ENCODE data around the gene HYDIN.
"Not testable (repeated sequence)": the region's sequence is repeated elsewhere in the genome, so short reads cannot be mapped to it uniquely, and the experiment has no call there.

Gene HYDIN

DNA sequence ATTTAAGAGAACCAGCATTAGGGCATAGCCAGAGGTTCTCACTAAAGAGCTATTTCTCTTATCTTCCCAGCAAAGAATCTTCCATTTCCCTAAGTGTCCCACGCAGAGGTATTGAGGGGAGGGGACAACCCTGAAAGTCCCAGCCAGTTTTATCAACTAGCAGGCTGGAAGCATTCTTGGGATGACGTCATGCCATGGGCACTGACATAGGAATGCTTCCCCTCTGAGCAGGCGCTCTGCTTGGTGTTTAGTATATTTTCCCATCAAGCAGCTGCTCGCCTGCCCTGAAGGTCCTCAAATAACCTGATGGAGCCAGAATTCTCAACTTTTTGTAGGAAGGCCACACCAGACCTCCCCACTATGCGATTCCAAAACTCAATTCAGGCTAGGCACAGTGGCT, 276.7 kb downstream of the HYDIN start:
- H3K9me3 ChIP-seq (ENCODE audit: control insufficient read depth in 5 of 5, low read length in 5 of 5); H3K27me3 ChIP-seq (ENCODE audit: control insufficient read depth in 5 of 5, insufficient read depth in 4 of 5, low read length in 5 of 5); H3K36me3 ChIP-seq (ENCODE audit: control insufficient read depth in 5 of 5, insufficient read depth in 5 of 5, low read length in 5 of 5); H3K27ac ChIP-seq (ENCODE audit: low read depth, low read length); H3K9ac ChIP-seq (ENCODE audit: low read length in 5 of 5); H3K4me3 ChIP-seq (ENCODE audit: low read depth in 1 of 5, low read length in 5 of 5); H3K4me1 ChIP-seq (ENCODE audit: control insufficient read depth in 5 of 5, insufficient read depth in 5 of 5, low read length in 5 of 5): not testable (repeated sequence)

DNA sequence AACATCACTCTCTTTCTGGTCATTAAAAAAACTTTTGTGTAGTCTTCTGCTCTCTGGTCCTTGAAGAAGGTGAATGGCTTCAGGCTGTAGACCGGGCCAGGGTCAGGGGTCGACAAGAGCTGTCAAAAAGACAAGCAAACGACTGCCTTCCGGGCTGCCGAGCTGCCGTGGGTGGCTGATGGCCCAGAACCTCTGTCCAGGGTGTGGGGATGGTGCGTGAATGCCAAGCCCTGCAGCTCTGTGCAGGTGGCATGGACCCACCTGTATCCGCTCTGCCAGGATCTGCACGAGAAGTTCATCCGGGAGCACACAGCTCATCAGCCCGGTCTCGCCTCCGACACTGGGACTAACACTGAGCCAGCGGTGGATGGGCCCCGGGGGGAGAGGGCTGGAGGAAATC, 287.0 kb downstream of the HYDIN start:
- H3K9ac ChIP-seq (ENCODE audit: low read length in 5 of 5); H3K27ac ChIP-seq (ENCODE audit: low read depth, low read length); H3K9me3 ChIP-seq (ENCODE audit: control insufficient read depth in 5 of 5, low read length in 5 of 5); H3K4me3 ChIP-seq (ENCODE audit: low read depth in 1 of 5, low read length in 5 of 5); H3K4me1 ChIP-seq (ENCODE audit: control insufficient read depth in 5 of 5, insufficient read depth in 5 of 5, low read length in 5 of 5); H3K36me3 ChIP-seq (ENCODE audit: control insufficient read depth in 5 of 5, insufficient read depth in 5 of 5, low read length in 5 of 5); H3K27me3 ChIP-seq (ENCODE audit: control insufficient read depth in 5 of 5, insufficient read depth in 4 of 5, low read length in 5 of 5): not testable (repeated sequence)

DNA sequence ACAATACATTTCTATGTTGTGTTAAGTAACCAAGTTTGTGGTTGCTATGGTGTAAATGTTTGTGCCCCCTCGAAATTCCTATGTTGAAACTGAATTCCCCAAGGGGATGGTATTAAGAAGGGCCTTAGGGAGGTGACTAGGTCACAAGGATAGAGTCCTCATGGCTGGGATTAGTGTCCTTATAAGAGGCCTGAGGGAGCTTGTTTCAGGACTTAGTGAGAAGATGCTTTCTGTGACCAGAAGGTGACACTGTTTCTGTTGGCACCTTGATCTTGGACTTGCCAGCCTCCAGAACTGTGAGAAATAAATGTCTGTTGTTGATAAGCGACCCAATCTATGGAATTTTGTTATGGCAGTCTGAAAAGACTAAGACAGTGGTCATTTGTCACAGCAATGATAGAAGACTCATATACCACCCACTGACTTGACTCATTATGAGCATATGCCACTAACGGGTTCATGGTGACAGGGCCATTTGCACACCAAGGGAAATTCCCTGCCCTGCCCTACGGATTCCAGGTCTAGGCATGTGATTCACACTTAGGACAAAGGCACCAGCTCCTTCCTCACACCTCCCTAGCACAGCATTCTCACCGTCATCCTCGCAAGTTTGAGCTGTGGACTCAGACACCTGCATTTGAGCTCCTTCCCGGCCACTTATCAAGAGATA, 290.7 kb downstream of the HYDIN start:
- not testable (repeated sequence) for H3K9me3 ChIP-seq (ENCODE audit: control insufficient read depth in 5 of 5, low read length in 5 of 5); H3K4me1 ChIP-seq (ENCODE audit: control insufficient read depth in 5 of 5, insufficient read depth in 5 of 5, low read length in 5 of 5); H3K9ac ChIP-seq (ENCODE audit: low read length in 5 of 5); H3K27me3 ChIP-seq (ENCODE audit: control insufficient read depth in 5 of 5, insufficient read depth in 4 of 5, low read length in 5 of 5); H3K4me3 ChIP-seq (ENCODE audit: low read depth in 1 of 5, low read length in 5 of 5); H3K27ac ChIP-seq (ENCODE audit: low read depth, low read length); H3K36me3 ChIP-seq (ENCODE audit: control insufficient read depth in 5 of 5, insufficient read depth in 5 of 5, low read length in 5 of 5)

DNA sequence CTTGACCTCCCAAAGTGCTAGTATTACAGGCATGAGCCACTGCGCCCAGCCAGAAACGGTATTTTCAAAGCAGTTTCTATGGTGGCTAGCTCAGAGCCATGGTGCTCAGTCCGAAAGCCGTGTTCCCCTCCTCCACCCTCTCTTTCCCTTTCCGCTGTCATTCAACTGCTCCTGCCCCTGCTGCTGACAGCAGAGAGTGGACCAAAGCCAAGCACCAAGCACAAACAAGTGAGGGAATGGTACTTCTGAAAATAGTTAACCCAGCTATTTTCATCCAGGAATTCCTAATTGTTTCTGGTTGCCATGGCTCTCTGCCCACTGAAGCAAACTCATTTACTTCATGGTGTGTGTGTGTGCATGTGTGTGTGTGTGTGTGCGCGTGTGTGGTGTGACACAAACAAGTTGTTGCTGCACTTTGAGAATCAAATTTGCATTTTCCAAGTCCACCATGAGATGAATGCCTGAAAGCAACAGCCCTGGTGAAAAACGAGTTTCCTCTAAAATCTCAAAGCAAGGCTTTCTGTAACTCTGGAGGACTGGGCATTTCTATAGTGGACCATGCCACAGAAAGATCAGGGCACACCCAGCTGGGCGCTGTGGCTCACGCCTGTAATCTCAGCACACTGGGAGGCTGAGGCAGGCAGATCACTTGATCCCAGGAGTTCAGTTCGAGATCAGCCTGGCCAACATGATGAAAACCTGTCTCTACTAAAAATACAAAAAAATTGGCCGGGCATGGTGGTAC, 293.6 kb downstream of the HYDIN start:
- H3K4me1 ChIP-seq (ENCODE audit: control insufficient read depth in 5 of 5, insufficient read depth in 5 of 5, low read length in 5 of 5); H3K27me3 ChIP-seq (ENCODE audit: control insufficient read depth in 5 of 5, insufficient read depth in 4 of 5, low read length in 5 of 5); H3K27ac ChIP-seq (ENCODE audit: low read depth, low read length); H3K9me3 ChIP-seq (ENCODE audit: control insufficient read depth in 5 of 5, low read length in 5 of 5); H3K36me3 ChIP-seq (ENCODE audit: control insufficient read depth in 5 of 5, insufficient read depth in 5 of 5, low read length in 5 of 5); H3K9ac ChIP-seq (ENCODE audit: low read length in 5 of 5); H3K4me3 ChIP-seq (ENCODE audit: low read depth in 1 of 5, low read length in 5 of 5): not testable (repeated sequence)

DNA sequence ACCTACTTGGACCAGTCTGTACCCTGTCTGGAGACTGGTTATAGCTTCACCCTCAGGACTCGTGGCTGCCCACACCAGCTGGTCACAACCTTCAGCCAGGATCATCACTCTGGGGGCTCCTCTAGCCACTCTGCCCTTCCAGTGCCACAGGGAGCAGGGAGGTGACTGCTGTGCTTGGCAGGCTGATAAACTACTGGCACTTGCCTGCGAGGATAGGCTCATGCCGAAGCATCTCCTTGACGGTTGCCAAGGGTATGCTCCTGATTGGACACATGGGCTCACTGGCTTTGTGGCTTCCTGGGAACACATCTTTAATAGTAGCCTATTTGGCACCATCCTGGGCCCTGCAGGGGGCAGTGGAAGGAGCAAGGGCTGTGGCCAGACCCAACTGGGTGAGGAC, 295.2 kb downstream of the HYDIN start:
- not testable (repeated sequence) for H3K27ac ChIP-seq (ENCODE audit: low read depth, low read length)

DNA sequence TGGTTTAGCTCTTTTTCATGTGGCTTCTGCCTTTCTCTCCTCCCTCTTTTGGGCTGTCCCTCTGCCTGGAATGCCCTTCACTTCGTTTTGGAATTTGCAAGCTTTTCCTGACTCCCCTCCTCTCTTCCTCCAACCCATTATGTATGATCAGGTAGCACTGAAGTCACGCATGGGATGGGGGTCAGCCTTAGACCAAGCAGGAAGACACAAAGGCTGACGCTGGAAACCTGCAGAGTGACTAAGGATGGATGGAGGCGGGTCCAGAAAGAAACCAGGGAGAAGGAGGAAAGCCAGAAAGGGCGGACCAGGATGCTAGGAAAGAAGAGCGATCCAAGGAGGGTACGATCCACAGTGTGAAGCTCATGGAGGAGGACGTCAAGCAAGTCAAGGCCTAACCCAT, 296.8 kb downstream of the HYDIN start:
- H3K27ac ChIP-seq (ENCODE audit: low read depth, low read length); H3K27me3 ChIP-seq (ENCODE audit: control insufficient read depth in 5 of 5, insufficient read depth in 4 of 5, low read length in 5 of 5); H3K4me1 ChIP-seq (ENCODE audit: control insufficient read depth in 5 of 5, insufficient read depth in 5 of 5, low read length in 5 of 5); H3K9me3 ChIP-seq (ENCODE audit: control insufficient read depth in 5 of 5, low read length in 5 of 5); H3K36me3 ChIP-seq (ENCODE audit: control insufficient read depth in 5 of 5, insufficient read depth in 5 of 5, low read length in 5 of 5); H3K4me3 ChIP-seq (ENCODE audit: low read depth in 1 of 5, low read length in 5 of 5); H3K9ac ChIP-seq (ENCODE audit: low read length in 5 of 5): not testable (repeated sequence)

More for the DNA sequence above, 295.2 kb downstream of the HYDIN start:
- not testable (repeated sequence) for H3K9ac ChIP-seq (ENCODE audit: low read length in 5 of 5); H3K9me3 ChIP-seq (ENCODE audit: control insufficient read depth in 5 of 5, low read length in 5 of 5); H3K4me1 ChIP-seq (ENCODE audit: control insufficient read depth in 5 of 5, insufficient read depth in 5 of 5, low read length in 5 of 5); H3K36me3 ChIP-seq (ENCODE audit: control insufficient read depth in 5 of 5, insufficient read depth in 5 of 5, low read length in 5 of 5); H3K27me3 ChIP-seq (ENCODE audit: control insufficient read depth in 5 of 5, insufficient read depth in 4 of 5, low read length in 5 of 5); H3K4me3 ChIP-seq (ENCODE audit: low read depth in 1 of 5, low read length in 5 of 5)

DNA sequence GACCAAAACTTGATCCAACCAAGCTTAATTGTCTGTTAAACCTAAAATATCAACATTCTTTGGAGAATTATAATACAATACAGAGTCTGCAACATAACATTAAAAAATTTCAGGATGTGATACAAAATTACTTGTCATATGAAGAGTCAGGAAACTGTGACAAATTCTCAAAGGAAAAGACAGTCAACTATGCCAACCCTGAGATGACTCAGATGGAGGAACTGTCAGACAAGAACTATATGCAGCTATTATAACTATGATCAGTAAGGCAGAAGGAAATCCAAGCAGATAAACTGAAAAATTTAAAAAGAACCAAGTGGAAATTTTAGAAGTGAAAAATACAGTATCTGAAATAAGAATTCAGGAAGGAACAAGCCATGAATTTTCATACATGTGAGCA, 299.8 kb downstream of the HYDIN start:
- not testable (repeated sequence) for H3K9me3 ChIP-seq (ENCODE audit: control insufficient read depth in 5 of 5, low read length in 5 of 5); H3K36me3 ChIP-seq (ENCODE audit: control insufficient read depth in 5 of 5, insufficient read depth in 5 of 5, low read length in 5 of 5); H3K27me3 ChIP-seq (ENCODE audit: control insufficient read depth in 5 of 5, insufficient read depth in 4 of 5, low read length in 5 of 5); H3K4me3 ChIP-seq (ENCODE audit: low read depth in 1 of 5, low read length in 5 of 5); H3K4me1 ChIP-seq (ENCODE audit: control insufficient read depth in 5 of 5, insufficient read depth in 5 of 5, low read length in 5 of 5); H3K9ac ChIP-seq (ENCODE audit: low read length in 5 of 5); H3K27ac ChIP-seq (ENCODE audit: low read depth, low read length)

DNA sequence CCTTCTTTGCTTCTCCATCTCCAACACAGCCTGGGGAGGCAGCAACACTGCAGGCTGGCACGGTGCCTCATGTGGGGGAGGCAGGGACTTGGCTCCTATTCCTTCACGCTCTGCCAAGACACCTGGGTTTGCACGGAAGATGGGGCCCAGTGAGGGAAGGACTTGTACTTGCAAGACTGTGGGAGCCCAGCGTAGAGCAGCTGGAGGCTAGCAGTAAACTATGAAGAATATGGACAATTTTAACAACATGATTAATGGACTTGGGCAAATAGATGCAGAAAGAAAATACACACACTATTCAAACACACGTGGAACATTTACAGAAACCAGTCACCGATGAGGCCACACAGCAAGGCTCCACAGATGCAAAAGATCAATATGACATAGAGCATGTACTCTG, 308.4 kb downstream of the HYDIN start:
- not testable (repeated sequence) for H3K4me1 ChIP-seq (ENCODE audit: control insufficient read depth in 5 of 5, insufficient read depth in 5 of 5, low read length in 5 of 5); H3K9ac ChIP-seq (ENCODE audit: low read length in 5 of 5); H3K27ac ChIP-seq (ENCODE audit: low read depth, low read length); H3K4me3 ChIP-seq (ENCODE audit: low read depth in 1 of 5, low read length in 5 of 5); H3K9me3 ChIP-seq (ENCODE audit: control insufficient read depth in 5 of 5, low read length in 5 of 5); H3K27me3 ChIP-seq (ENCODE audit: control insufficient read depth in 5 of 5, insufficient read depth in 4 of 5, low read length in 5 of 5); H3K36me3 ChIP-seq (ENCODE audit: control insufficient read depth in 5 of 5, insufficient read depth in 5 of 5, low read length in 5 of 5)

DNA sequence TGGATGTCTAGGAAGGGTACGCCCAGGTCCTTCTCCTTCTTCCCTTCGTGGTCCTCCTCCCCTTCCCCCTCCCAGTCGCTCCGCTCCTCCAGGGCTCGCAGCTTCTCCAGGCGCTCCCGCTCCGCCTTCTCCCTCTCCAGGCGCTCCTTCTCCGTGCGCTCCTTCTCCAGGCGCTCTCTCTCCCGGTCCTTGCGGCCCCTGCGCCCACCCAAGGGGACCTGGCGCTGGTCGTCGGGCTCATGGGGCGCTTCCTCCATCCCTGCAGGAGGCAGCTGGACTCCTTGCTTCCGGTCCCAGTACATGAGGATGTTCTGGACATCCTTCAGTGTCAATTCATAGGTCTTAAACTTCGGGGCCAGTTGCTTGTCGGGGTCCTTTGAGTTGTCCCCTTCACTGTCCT, 309.9 kb downstream of the HYDIN start:
- not testable (repeated sequence) for H3K27me3 ChIP-seq (ENCODE audit: control insufficient read depth in 5 of 5, insufficient read depth in 4 of 5, low read length in 5 of 5); H3K9ac ChIP-seq (ENCODE audit: low read length in 5 of 5); H3K9me3 ChIP-seq (ENCODE audit: control insufficient read depth in 5 of 5, low read length in 5 of 5); H3K27ac ChIP-seq (ENCODE audit: low read depth, low read length); H3K4me3 ChIP-seq (ENCODE audit: low read depth in 1 of 5, low read length in 5 of 5); H3K4me1 ChIP-seq (ENCODE audit: control insufficient read depth in 5 of 5, insufficient read depth in 5 of 5, low read length in 5 of 5); H3K36me3 ChIP-seq (ENCODE audit: control insufficient read depth in 5 of 5, insufficient read depth in 5 of 5, low read length in 5 of 5)

DNA sequence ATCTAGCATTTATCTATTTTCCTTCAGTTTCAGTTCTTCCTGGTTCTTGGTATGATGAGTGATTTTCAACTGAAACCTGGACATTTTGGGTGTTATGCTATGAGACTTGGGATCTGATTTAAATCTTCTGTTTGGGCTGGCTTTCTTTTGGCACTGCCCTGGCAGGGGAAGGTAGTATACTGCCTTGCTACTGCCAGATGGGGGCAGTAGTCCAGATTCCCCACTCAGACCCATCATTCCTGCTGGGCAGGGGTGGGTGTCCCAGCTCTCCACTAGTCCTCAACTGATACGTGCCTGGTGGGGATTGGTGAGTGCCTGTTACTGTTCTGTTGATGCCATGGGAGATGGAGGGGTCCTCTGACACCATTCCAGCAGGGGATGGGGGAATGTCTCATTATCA, 342.3 kb downstream of the HYDIN start:
- H3K9me3 ChIP-seq (ENCODE audit: control insufficient read depth in 5 of 5, low read length in 5 of 5); H3K9ac ChIP-seq (ENCODE audit: low read length in 5 of 5); H3K27me3 ChIP-seq (ENCODE audit: control insufficient read depth in 5 of 5, insufficient read depth in 4 of 5, low read length in 5 of 5); H3K4me1 ChIP-seq (ENCODE audit: control insufficient read depth in 5 of 5, insufficient read depth in 5 of 5, low read length in 5 of 5); H3K36me3 ChIP-seq (ENCODE audit: control insufficient read depth in 5 of 5, insufficient read depth in 5 of 5, low read length in 5 of 5); H3K4me3 ChIP-seq (ENCODE audit: low read depth in 1 of 5, low read length in 5 of 5); H3K27ac ChIP-seq (ENCODE audit: low read depth, low read length): not testable (repeated sequence)

All from subcutaneous abdominal adipose tissue (tissue), 5 donors.